ENCODE measurements around the gene APELA. TPM values are rescaled to one million over a fixed set of nuclear protein-coding genes. Genes with fewer than 3 reads are reported as not detected.

Gene APELA
- total RNA-seq, 1 experiment from 2014 or later: not detected

- no peak for ATAC-seq
- Histone ChIP-seq H3K36me3 (ENCODE audit: control insufficient read depth, insufficient read depth, low read length) (no peaks in the 10 kb centered on the region), H3K9me3 (ENCODE audit: control insufficient read depth, insufficient read depth, low read depth, low read length) (no peaks in the 10 kb centered on the region), H3K4me3 (ENCODE audit: low read depth in 2 of 2, low read length in 2 of 2) (no peak overlapping the region), H3K27ac (ENCODE audit: low read length) (no peak overlapping the region), H3K4me1 (ENCODE audit: control insufficient read depth, insufficient read depth, low read length) (no peaks in the 10 kb centered on the region), H3K27me3 (ENCODE audit: control insufficient read depth, insufficient read depth, low read length) (no peaks in the 10 kb centered on the region)
- DNase-seq (ENCODE audit: low read depth, low spot score): no peak
- no TSS peak for BruUV-seq (replicated peaks)
- TF ChIP-seq REST (IDR thresholded peaks at IDR 0.05; ENCODE audit: insufficient read depth in 1 of 2, low read depth in 2 of 2, low read length in 1 of 2): no peak
- no peak for TF ChIP-seq TCF7L2 (IDR thresholded peaks at IDR 0.05; ENCODE audit: low read depth, low read length)
- TF ChIP-seq SIN3A (IDR thresholded peaks at IDR 0.05; ENCODE audit: borderline replicate concordance, insufficient read depth, low read depth, low read length): no peak
- TF ChIP-seq POLR2AphosphoS5 (IDR thresholded peaks at IDR 0.05; ENCODE audit: low read depth, low read length): no peak
- TF ChIP-seq CTCF (IDR thresholded peaks at IDR 0.05): no peak
- intact Hi-C loops (cut with micrococcal nuclease; ENCODE audit: unreplicated experiment) (no loop called here), in situ Hi-C loops (cut with HindIII; ENCODE audit: low pct_unique_long_range_greater_than_20kb, low sequenced_read_pairs) (no loop called here)
- CTCF ChIA-PET: no interaction called here
- POLR2A ChIA-PET: no interaction called here
Measured at GRCh38 chr4:164846566-164846965, 30.4 kb upstream of the APELA start.

GRCh38 chr4:164847016-164847415 is 30.0 kb upstream of the APELA start:
- Histone ChIP-seq H3K27me3 (ENCODE audit: control insufficient read depth, insufficient read depth, low read length) (no peaks in the 10 kb centered on the region), H3K36me3 (ENCODE audit: control insufficient read depth, insufficient read depth, low read length) (no peaks in the 10 kb centered on the region), H3K4me3 (ENCODE audit: low read depth in 2 of 2, low read length in 2 of 2) (no peak overlapping the region), H3K9me3 (ENCODE audit: control insufficient read depth, insufficient read depth, low read depth, low read length) (no peaks in the 10 kb centered on the region), H3K27ac (ENCODE audit: low read length) (no peak overlapping the region), H3K4me1 (ENCODE audit: control insufficient read depth, insufficient read depth, low read length) (no peaks in the 10 kb centered on the region)
- DNase-seq (ENCODE audit: low read depth, low spot score) (no peak), ATAC-seq (no peak)
- no TSS peak for BruUV-seq (replicated peaks)
- intact Hi-C loops (cut with micrococcal nuclease; ENCODE audit: unreplicated experiment) (no loop called here), in situ Hi-C loops (cut with HindIII; ENCODE audit: low pct_unique_long_range_greater_than_20kb, low sequenced_read_pairs) (no loop called here)
- CTCF ChIA-PET: no interaction called here
- POLR2A ChIA-PET: no interaction called here
- TF ChIP-seq TCF7L2 (IDR thresholded peaks at IDR 0.05; ENCODE audit: low read depth, low read length) (no peak), POLR2AphosphoS5 (IDR thresholded peaks at IDR 0.05; ENCODE audit: low read depth, low read length) (no peak), CTCF (IDR thresholded peaks at IDR 0.05) (no peak), REST (IDR thresholded peaks at IDR 0.05; ENCODE audit: insufficient read depth in 1 of 2, low read depth in 2 of 2, low read length in 1 of 2) (no peak), SIN3A (IDR thresholded peaks at IDR 0.05; ENCODE audit: borderline replicate concordance, insufficient read depth, low read depth, low read length) (no peak)
